Stimulated activated naive B cell treated with anti-CD40 and anti-IgM and Interleukin-4, amounts not matched to agents 10 μg/mL and 1 μg/mL and 100 μg/mL, for 72 hours (primary cell): ENCODE data around the gene FOXD2.

Experiments
- ATAC-seq, 2 donors: fragments of 150-1000 bp; cut with Tn5 transposase; replicated peaks; 2 replicates each; pipeline ENCODE4 v1.10.0; 2021; ENCODE audit warnings: moderate library complexity in 1 of 2
- DNase-seq: peaks from one replicate; pipeline ENCODE4 v3.0.0; 2021
- H3K27ac Mint-ChIP-seq: one replicate; pipeline ENCODE4 v1.8.0; 2022; ENCODE audit warnings: mild to moderate bottlenecking, mixed read lengths
- H3K27me3 Mint-ChIP-seq, 2 donors: one replicate each; pipeline ENCODE4 v1.8.0; 2022; ENCODE audit warnings: mixed read lengths in 2 of 2
- H3K36me3 Mint-ChIP-seq, 2 donors: one replicate each; pipeline ENCODE4 v1.8.0; 2022; ENCODE audit warnings: mixed read lengths in 2 of 2, mild to moderate bottlenecking in 1 of 2
- H3K4me1 Mint-ChIP-seq, 2 donors: one replicate each; pipeline ENCODE4 v1.8.0; 2022; ENCODE audit warnings: mixed read lengths in 2 of 2, mild to moderate bottlenecking in 1 of 2
- H3K4me3 Mint-ChIP-seq, 2 donors: one replicate each; pipeline ENCODE4 v1.8.0; 2022; ENCODE audit warnings: mild to moderate bottlenecking in 2 of 2, mixed read lengths in 2 of 2, moderate library complexity in 1 of 2
- H3K9me3 Mint-ChIP-seq, 2 donors: one replicate each; pipeline ENCODE4 v1.8.0; 2022; ENCODE audit warnings: mixed read lengths in 2 of 2, mild to moderate bottlenecking in 1 of 2

Gene FOXD2

DNA sequence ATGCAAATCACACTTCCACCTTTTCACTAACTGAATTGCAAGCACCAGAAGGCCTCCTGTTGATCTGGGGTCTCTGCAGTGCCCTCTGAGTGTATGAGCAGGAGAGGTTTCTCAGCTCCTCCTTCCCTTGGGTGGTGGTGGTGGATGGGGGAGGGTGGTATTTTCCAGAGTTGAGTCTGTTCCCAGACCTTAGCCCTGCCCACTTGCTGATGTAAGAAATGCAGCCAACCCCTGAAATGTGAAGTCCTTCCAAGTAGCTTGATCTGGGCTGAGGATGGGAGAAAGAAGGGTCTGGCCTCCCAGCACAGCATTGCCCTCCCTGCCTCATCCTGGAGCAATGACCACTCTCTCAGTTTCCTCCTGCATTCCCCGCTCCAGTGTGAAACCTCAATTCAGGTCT lies 6.3 kb upstream of the FOXD2 start:
- Mint-ChIP-seq H3K4me1 (peaks cover 29 to 35% of the 10 kb centered on the region in 2 donors), H3K9me3 (no peaks in the 10 kb centered on the region), H3K36me3 (peaks cover 1 to 3% of the 10 kb centered on the region in 2 donors), H3K4me3 (no peak overlapping the region), H3K27ac (no peak overlapping the region), H3K27me3 (peaks cover 53 to 71% of the 10 kb centered on the region in 2 donors)
- ATAC-seq (no peak), DNase-seq (no peak)

DNA sequence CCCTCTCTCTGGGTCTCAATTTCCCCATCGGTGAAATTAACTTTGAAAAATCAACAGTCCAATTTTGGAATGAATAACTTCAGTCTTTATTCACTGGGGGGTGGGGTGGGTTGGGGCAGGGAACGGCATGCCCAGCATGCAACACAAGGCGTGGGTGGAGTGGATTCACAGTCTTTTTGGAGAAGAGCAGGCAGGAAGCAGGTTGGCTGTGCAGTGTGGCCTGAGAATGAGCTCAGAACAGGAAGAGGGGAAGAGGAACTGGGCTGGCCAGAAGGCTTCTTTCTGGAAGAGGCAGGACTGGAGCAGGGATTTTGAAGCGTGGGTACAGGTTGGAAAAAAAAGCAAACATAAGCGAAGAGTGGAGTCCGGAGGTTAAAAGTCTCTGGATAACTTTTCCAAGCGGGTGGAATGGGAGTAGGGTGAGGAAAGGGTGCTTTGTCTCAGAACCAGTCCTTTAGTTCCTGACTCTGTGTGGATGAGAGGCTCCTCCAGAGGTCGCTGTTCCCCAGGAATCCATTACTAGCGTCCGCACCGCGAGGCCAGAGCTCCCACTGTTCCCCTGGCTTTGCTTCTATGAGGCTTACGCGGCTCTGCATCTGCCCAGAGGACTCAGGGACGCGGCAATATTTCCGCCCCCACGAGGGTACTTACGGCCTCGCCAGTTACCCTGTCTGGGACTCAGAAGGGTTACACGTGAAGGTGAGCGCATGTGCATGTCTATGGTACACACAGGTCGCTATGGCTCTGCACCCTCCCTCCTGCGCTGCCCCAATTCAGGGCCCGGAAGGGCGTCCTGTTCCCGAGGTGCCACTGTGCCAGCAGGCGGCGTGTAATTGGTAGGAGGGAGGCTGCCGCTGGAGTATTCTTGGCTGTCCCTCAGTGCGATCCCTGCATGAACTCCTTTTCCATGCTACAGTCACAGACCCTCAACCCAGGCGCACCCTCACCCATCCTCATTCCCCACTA lies 5.5 kb upstream of the FOXD2 start:
- H3K36me3 Mint-ChIP-seq = peaks cover 1 to 3% of the 10 kb centered on the region in 2 donors
- no peak for DNase-seq
- peaks cover 56 to 69% of the 10 kb centered on the region in 2 donors for H3K27me3 Mint-ChIP-seq
- peak overlapping the region; percentile 14 for H3K27ac Mint-ChIP-seq
- no peaks in the 10 kb centered on the region for H3K9me3 Mint-ChIP-seq
- peaks cover 31 to 40% of the 10 kb centered on the region in 2 donors for H3K4me1 Mint-ChIP-seq
- H3K4me3 Mint-ChIP-seq = peak overlapping the region; percentile 60 to 62
- ATAC-seq = peak; percentile 21 to 36

DNA sequence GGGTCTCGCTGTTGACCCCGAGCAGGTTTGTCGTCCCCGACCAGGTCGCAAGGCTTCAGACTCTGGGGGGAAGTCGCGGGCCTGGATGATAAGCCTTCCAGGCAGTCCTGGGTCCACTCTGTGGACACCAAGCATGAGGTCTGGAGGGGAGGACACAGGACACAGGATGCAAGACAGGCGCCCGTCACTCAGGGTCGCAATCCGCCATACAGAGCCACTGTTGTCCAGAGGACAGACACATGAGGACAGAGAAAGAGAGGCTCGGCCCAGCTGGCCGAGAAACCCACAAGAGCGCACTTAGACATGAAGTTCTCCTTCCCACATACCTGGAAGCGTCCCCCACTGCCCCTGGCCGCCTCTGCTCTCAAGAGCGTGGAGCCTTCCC lies 4.8 kb upstream of the FOXD2 start:
- H3K9me3 Mint-ChIP-seq = no peaks in the 10 kb centered on the region
- peaks cover 31 to 40% of the 10 kb centered on the region in 2 donors for H3K4me1 Mint-ChIP-seq
- DNase-seq (no peak), ATAC-seq (no peak)
- H3K27me3 Mint-ChIP-seq = peaks cover 56 to 65% of the 10 kb centered on the region in 2 donors
- H3K27ac Mint-ChIP-seq = peak overlapping the region; percentile 14
- H3K36me3 Mint-ChIP-seq = peaks cover 1 to 3% of the 10 kb centered on the region in 2 donors
- peak overlapping the region; percentile 60 to 62 for H3K4me3 Mint-ChIP-seq

DNA sequence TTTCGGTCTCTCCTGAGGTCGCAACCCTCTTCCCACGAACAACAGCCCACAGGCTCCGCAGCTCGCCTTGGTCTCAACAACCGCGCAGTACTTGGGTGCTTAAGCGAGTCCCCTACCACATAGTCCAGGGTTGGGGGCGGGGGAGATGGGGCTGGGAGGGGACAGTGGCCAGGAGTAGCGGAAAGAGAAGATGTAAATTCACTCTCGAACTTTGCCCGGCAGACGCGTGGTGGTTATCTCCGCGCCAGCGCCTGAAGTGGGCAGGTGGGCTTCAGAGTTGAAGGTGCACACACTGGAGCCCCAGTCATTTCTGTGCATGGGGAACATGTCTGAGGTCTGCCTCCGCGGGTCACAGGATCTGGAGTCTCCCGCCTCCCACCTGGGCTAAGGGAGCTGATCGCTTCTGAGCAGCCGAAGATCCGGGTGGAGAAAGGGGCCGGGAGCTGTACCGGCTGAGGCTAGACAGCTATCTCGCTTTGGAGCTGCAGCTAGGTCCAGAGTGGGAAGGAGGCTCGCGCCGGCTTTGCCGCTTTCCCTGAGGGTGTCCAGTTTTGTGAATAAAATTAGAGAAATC lies 4.3 kb upstream of the FOXD2 start:
- peaks cover 54 to 64% of the 10 kb centered on the region in 2 donors for H3K27me3 Mint-ChIP-seq
- peaks cover 31 to 40% of the 10 kb centered on the region in 2 donors for H3K4me1 Mint-ChIP-seq

DNA sequence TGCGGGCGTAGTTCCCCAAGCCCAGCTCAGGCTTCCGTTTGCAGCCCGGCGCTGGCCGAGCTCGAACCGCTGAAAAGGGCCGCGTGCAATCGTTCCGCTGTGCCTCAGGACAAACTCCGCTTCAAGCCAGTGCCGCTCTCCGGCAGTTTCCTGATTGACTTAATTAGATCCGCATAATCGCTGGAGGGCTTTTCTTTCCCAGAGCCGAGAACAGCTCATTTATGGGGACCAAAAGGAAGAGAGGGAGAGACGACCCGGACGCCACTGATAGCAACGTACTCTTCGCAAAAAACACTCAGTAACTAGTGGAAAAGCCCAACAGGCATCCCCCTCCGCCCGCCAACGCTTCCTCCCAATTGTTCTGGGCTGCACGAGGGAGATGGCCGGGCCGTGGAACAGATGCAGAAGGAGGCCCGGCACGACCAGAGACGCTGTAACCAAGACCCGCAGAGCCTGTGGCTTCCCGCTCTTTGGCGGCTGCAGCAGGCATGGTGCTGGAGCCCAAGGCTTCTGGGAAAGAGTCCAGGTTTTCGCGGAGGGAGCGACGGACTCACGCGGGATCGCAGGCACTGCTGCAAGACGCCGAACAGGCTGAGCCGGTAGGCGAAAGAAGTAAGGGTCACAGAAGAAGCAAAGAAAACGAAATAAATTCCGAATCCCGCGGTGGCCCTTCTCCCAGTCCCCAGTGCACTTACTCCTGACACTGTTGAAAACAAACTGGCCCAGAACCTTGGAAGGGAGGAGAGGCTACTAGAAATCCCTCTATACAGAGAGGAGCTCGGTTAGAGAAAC lies 3.6 kb upstream of the FOXD2 start:
- peaks cover 51 to 58% of the 10 kb centered on the region in 2 donors for H3K27me3 Mint-ChIP-seq
- peaks cover 1 to 3% of the 10 kb centered on the region in 2 donors for H3K36me3 Mint-ChIP-seq
- peak overlapping the region; percentile 88 for H3K27ac Mint-ChIP-seq
- no peak for ATAC-seq
- no peak for DNase-seq
- peak overlapping the region; percentile 2 to 60 for H3K4me3 Mint-ChIP-seq
- peaks cover 31 to 40% of the 10 kb centered on the region in 2 donors for H3K4me1 Mint-ChIP-seq
- no peaks in the 10 kb centered on the region for H3K9me3 Mint-ChIP-seq

More for the DNA sequence above, 4.3 kb upstream of the FOXD2 start:
- no peak for ATAC-seq
- no peak for DNase-seq
- Mint-ChIP-seq H3K4me3 (peak overlapping the region; percentile 60 to 62), H3K27ac (peak overlapping the region; percentile 88), H3K36me3 (peaks cover 1 to 3% of the 10 kb centered on the region in 2 donors), H3K9me3 (no peaks in the 10 kb centered on the region)

DNA sequence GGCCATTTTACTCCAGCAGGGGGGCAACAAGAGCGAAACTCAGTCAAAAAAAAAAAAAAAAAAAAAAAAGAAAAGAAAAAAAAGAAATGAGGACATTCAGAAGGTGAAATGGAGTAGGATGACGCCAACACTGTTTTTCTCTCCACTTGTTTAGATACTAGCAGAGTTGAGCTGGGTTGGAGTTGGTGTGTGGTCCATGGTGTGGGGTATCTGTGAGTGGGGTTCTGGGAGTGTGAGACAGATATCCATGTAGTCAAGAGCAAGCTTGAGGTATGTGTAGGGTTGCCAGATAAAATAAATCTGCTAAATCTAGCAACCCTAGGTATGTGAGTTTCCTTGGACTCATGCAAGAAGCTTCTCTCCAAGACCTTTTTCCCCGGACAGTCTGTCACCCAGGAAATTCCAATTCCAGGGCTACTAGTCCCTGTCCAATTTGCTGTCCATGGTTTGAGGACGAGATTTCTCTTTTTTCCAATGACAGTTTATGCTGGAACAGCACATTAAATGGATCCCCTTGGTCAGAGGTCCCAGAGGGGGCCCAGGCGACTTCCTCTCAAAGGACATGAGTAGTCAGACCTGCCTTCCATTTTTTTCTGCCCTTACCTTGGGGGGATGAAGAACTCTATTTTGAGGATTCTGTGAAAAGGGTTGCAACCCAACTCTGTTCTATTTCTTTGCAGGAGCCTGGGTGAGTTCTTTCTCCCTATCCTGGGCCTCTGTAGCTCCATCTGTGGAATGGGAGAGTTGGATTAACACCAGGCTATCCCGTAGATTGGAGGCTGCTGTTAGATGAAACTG lies 2.1 kb upstream of the FOXD2 start:
- H3K9me3 Mint-ChIP-seq = no peaks in the 10 kb centered on the region
- H3K4me3 Mint-ChIP-seq = peak overlapping the region in 1 of 2 donors; percentile 88
- peaks cover 51 to 55% of the 10 kb centered on the region in 2 donors for H3K27me3 Mint-ChIP-seq
- H3K36me3 Mint-ChIP-seq = peaks cover 1 to 3% of the 10 kb centered on the region in 2 donors
- peaks cover 31 to 40% of the 10 kb centered on the region in 2 donors for H3K4me1 Mint-ChIP-seq
- no peak overlapping the region for H3K27ac Mint-ChIP-seq
- DNase-seq = no peak
- no peak for ATAC-seq

DNA sequence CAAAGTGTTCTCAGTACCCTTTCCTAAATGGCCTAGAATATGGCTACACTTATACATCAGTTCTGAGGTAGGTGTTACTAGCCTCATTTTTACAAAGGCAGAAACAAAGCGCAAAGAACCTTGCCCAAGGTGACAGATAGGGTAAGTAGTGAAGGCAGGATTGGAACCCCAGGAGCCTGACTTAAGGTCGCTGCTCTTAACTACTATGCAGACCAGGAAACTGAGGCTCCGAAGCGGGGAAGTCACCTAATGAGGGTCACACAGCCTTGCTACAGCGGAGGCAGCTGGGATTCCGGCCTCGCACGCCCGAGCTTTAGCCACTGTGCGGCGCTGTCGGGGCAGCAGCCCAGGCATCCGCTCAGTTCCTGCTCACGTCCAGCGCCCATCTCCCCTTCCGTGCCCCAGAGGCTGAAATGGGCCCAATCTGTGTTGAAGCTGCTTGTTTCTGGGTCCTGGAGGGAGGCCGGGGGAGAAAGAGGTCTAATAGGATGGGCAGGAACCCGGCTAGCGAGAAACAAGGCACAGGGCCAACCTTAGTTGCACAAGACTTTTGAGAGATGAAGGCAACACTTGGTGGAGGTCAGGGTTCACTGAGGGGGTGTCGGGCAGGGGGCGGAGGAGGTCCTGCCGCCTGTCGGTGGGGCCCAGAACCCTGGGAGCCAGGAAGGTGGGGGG lies 1.4 kb upstream of the FOXD2 start:
- DNase-seq = peak; percentile 60
- Mint-ChIP-seq H3K27ac (peak overlapping the region; percentile 87), H3K4me1 (peaks cover 27 to 40% of the 10 kb centered on the region in 2 donors), H3K27me3 (peaks cover 44 to 48% of the 10 kb centered on the region in 2 donors), H3K9me3 (no peaks in the 10 kb centered on the region), H3K4me3 (peak overlapping the region; percentile 83 to 88), H3K36me3 (peaks cover 0 to 1% of the 10 kb centered on the region in 2 donors)
- peak; percentile 46 to 57 for ATAC-seq

DNA sequence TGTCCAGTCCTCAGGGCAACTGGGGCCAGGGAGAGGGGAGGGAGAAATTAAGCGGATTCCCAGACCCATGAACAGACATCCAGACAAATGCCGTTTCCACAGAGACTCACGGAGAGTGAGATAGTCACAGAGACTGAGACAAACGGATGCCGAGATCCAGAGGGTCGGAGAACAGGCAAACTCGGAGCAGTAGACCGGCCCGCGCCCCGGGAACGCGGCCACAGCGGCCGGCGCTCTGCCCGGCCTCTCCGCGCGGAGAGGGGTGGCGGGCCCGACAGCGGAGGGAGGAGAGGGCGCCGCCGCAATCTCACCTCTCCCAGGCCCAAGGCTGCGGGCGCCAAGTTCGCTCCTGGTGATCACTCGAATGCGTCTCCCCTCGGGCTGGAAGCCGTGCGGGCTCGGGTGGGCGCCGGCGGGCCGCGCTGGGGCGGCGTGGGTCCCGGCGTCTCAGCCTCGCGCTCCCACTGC lies 831 bp upstream of the FOXD2 start:
- peaks cover 0 to 1% of the 10 kb centered on the region in 2 donors for H3K36me3 Mint-ChIP-seq
- peak overlapping the region; percentile 87 for H3K27ac Mint-ChIP-seq
- H3K4me1 Mint-ChIP-seq = peaks cover 24 to 35% of the 10 kb centered on the region in 2 donors
- ATAC-seq (peak; percentile 12 to 15), DNase-seq (no peak)
- peak overlapping the region; percentile 83 to 88 for H3K4me3 Mint-ChIP-seq
- peaks cover 38 to 42% of the 10 kb centered on the region in 2 donors for H3K27me3 Mint-ChIP-seq
- H3K9me3 Mint-ChIP-seq = no peaks in the 10 kb centered on the region

DNA sequence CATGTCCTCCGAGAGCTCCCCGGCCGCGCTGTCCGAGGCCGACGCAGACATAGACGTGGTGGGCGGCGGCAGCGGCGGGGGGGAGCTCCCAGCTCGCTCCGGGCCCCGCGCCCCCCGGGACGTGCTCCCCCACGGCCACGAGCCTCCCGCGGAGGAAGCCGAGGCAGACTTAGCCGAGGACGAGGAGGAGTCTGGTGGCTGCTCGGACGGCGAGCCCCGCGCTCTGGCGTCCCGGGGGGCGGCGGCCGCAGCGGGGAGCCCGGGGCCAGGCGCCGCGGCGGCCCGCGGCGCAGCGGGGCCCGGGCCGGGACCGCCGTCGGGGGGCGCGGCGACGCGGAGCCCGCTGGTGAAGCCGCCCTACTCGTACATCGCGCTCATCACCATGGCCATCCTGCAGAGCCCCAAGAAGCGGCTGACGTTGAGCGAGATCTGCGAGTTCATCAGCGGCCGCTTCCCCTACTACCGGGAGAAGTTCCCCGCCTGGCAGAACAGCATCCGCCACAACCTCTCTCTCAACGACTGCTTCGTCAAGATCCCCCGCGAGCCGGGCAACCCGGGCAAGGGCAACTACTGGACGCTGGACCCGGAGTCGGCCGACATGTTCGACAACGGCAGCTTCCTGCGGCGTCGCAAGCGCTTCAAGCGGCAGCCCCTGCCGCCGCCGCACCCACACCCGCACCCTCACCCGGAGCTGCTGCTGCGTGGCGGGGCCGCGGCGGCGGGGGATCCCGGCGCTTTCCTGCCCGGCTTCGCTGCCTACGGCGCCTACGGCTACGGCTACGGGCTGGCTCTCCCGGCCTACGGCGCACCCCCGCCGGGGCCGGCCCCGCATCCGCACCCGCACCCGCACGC lies 547 bp downstream of the FOXD2 start:
- ATAC-seq (no peak), DNase-seq (no peak)
- Mint-ChIP-seq H3K4me1 (peaks cover 10 to 21% of the 10 kb centered on the region in 2 donors), H3K27ac (no peak overlapping the region), H3K36me3 (no peaks in the 10 kb centered on the region), H3K9me3 (no peaks in the 10 kb centered on the region), H3K27me3 (peaks cover 24 to 29% of the 10 kb centered on the region in 2 donors), H3K4me3 (peak overlapping the region; percentile 80 to 88)

DNA sequence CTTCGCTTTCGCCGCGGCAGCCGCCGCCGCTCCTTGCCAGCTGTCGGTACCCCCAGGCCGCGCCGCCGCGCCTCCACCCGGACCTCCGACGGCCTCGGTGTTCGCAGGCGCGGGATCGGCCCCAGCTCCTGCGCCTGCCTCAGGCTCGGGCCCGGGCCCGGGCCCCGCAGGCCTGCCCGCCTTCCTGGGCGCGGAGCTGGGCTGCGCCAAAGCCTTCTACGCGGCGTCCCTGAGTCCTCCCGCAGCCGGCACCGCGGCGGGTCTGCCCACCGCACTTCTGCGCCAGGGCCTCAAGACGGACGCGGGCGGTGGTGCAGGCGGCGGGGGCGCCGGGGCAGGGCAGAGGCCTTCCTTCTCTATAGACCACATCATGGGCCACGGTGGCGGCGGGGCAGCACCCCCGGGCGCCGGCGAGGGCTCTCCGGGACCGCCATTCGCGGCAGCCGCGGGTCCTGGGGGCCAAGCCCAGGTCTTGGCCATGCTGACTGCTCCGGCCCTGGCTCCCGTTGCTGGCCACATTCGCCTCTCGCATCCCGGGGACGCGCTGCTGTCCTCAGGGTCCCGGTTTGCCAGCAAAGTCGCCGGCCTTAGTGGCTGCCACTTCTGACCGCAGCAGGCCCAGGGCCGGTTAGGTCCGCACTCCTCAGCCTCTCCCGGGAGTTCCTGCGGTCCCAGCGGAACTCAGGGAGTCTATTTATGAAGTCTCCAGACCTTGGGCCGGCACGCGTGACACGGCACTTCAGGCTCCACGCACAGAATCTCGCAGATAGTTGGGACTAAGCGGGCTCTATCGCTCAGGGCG lies 1.4 kb downstream of the FOXD2 start:
- DNase-seq = no peak
- H3K27ac Mint-ChIP-seq = peak overlapping the region; percentile 82
- peaks cover 3% of the 10 kb centered on the region in 2 donors for H3K36me3 Mint-ChIP-seq
- H3K4me1 Mint-ChIP-seq = peaks cover 10 to 19% of the 10 kb centered on the region in 2 donors
- H3K27me3 Mint-ChIP-seq = peaks cover 17 to 30% of the 10 kb centered on the region in 2 donors
- peaks cover 0 to 1% of the 10 kb centered on the region in 2 donors for H3K9me3 Mint-ChIP-seq
- no peak for ATAC-seq
- peak overlapping the region; percentile 19 to 57 for H3K4me3 Mint-ChIP-seq

DNA sequence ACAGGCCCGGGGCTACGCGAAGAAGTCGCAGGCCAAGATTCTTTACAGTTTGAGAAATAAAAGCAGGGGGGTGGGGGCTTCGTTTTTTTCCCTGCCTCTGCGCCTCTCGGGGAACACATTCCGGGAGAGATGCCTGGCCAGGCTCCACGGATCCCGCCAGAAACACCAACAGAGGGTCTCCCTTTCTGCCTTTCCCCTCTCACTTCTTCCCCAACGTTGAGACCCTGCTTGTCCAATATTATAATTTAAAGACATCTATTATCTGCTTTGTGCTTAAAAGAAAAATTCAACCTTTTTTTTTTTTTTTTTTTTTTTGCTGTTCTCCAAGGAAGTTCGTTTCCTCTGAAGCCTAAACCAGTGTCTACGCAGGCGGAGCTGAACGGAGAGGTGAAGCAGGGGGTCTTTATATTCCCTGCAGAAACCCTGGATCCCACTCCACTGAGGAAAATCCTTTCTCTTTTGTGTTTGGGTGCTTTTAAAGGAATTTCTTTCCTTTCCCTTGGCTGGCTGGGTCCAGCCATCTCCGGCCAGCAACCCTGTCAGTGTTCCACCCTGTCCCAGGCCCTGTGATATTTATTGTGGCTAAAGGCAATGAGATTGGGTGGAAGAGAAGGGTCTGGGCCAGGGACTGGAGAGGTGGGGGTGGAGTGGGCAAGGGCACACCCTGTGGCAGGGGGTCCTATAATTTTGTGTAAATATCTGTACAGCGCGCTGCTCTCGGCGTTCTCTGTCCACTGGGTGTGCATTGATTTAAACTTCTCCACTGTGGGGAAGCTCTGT lies 2.2 kb downstream of the FOXD2 start:
- DNase-seq = no peak
- no peak for ATAC-seq
- Mint-ChIP-seq H3K27me3 (peaks cover 9 to 31% of the 10 kb centered on the region in 2 donors), H3K4me3 (peak overlapping the region; percentile 19 to 57), H3K27ac (no peak overlapping the region), H3K9me3 (peaks cover 0 to 1% of the 10 kb centered on the region in 2 donors), H3K4me1 (peaks cover 13 to 23% of the 10 kb centered on the region in 2 donors), H3K36me3 (peaks cover 3 to 6% of the 10 kb centered on the region in 2 donors)
